ENCODE measurements around the gene DISP2.

DISP2 gene

DNA sequence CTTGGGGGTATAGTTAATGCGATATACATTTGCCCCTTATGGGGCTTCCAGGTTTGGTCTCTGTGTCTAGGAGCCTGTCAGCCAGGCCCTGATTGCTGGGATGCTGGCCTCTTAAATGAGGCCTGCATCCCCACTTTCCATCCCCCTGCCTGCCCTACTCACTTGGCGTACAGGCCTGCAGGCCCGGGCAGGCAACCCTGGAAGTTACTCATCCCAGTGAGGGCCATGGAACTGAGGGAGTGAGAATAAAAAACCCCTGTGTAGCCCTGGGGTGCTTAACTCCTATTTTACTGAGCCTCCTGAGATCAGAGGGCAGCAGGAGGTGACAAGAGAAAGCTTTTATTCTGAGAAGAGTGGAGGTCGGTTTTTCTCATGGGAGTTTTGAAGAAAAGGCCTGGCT is 2.0 kb downstream of the DISP2 start:
- no peak for DNase-seq
- ATAC-seq, result no peak
- H3K4me3 Mint-ChIP-seq, result no peak overlapping the region
- no peak overlapping the region for H3K27ac Mint-ChIP-seq
- no peaks in the 10 kb centered on the region for H3K27me3 Mint-ChIP-seq
- H3K4me1 Mint-ChIP-seq, result peaks cover 7% of the 10 kb centered on the region
- no peaks in the 10 kb centered on the region for H3K9me3 Mint-ChIP-seq
- H3K36me3 Mint-ChIP-seq (ENCODE audit: low read depth), result no peaks in the 10 kb centered on the region

DNA sequence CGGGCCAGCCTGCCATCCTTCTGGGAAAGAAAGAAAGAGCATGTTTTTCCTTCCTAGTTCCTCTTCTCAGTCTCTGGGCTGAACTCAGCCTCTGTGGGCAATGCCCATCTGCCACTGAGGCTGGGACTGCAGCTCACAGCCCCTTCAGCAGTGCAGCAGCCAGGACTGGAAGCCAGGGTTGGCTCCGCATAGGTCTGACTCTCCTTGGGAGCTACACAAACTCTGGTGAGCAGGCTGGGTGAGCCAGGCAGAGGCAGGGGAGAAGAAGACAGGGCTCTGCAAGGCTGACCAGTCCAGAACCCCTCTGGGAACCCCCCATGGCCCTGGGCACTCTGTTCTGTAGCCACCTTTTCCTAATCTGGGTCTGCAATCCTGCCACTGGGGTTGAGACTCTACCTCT is 3.6 kb downstream of the DISP2 start:
- H3K27me3 Mint-ChIP-seq, result no peaks in the 10 kb centered on the region
- no peak for ATAC-seq
- no peak for DNase-seq
- H3K9me3 Mint-ChIP-seq, result no peaks in the 10 kb centered on the region
- H3K4me3 Mint-ChIP-seq, result no peak overlapping the region
- no peaks in the 10 kb centered on the region for H3K36me3 Mint-ChIP-seq (ENCODE audit: low read depth)
- peaks cover 18% of the 10 kb centered on the region for H3K4me1 Mint-ChIP-seq
- no peak overlapping the region for H3K27ac Mint-ChIP-seq

DNA sequence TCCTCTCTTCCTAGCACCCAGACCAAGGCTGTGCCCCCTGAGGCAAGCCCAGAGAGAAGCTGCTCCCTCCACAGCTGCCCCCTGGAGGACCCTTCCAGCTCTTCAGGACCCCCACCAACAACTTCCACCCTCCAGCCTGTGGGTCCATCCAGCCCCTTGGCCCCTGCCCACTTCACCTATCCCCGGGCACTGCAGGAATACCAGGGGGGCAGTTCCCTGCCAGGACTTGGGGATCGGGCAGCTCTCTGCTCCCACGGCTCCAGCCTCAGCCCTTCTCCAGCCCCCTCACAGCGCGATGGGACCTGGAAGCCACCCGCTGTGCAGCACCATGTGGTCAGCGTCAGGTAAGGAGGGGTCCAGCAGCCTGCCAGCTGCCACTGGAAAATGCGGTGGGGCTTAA is 5.6 kb downstream of the DISP2 start:
- Mint-ChIP-seq H3K9me3 (no peaks in the 10 kb centered on the region), H3K4me3 (no peak overlapping the region), H3K27ac (no peak overlapping the region), H3K36me3 (ENCODE audit: low read depth) (no peaks in the 10 kb centered on the region), H3K27me3 (no peaks in the 10 kb centered on the region), H3K4me1 (peaks cover 29% of the 10 kb centered on the region)
- DNase-seq (no peak), ATAC-seq (no peak)

- no peaks in the 10 kb centered on the region for H3K27me3 Mint-ChIP-seq
- no peak overlapping the region for H3K4me3 Mint-ChIP-seq
These were observed 6.2 kb downstream of the DISP2 start for GRCh38 chr15:40364251-40364650.

GRCh38 chr15:40365016-40365415 is 7.0 kb downstream of the DISP2 start:
- DNase-seq, result no peak
- Mint-ChIP-seq H3K4me3 (no peak overlapping the region), H3K27ac (no peak overlapping the region), H3K9me3 (no peaks in the 10 kb centered on the region), H3K27me3 (no peaks in the 10 kb centered on the region), H3K4me1 (peaks cover 23% of the 10 kb centered on the region), H3K36me3 (ENCODE audit: low read depth) (no peaks in the 10 kb centered on the region)
- ATAC-seq, result no peak

More at GRCh38 chr15:40364251-40364650, 6.2 kb downstream of the DISP2 start:
- H3K36me3 Mint-ChIP-seq (ENCODE audit: low read depth), result no peaks in the 10 kb centered on the region
- H3K9me3 Mint-ChIP-seq, result no peaks in the 10 kb centered on the region
- no peak for DNase-seq
- peaks cover 23% of the 10 kb centered on the region for H3K4me1 Mint-ChIP-seq
- ATAC-seq, result no peak
- no peak overlapping the region for H3K27ac Mint-ChIP-seq

GRCh38 chr15:40365624-40366456 is 7.8 kb downstream of the DISP2 start:
- Mint-ChIP-seq H3K9me3 (no peaks in the 10 kb centered on the region), H3K4me3 (no peak overlapping the region), H3K27ac (no peak overlapping the region), H3K4me1 (peaks cover 23% of the 10 kb centered on the region), H3K36me3 (ENCODE audit: low read depth) (no peaks in the 10 kb centered on the region), H3K27me3 (no peaks in the 10 kb centered on the region)
- DNase-seq (no peak), ATAC-seq (no peak)

- H3K27me3 Mint-ChIP-seq, result no peaks in the 10 kb centered on the region
- H3K9me3 Mint-ChIP-seq, result no peaks in the 10 kb centered on the region
- H3K27ac Mint-ChIP-seq, result no peak overlapping the region
- no peaks in the 10 kb centered on the region for H3K36me3 Mint-ChIP-seq (ENCODE audit: low read depth)
- H3K4me1 Mint-ChIP-seq, result peaks cover 23% of the 10 kb centered on the region
- H3K4me3 Mint-ChIP-seq, result peak overlapping the region; percentile 81
- DNase-seq, result no peak
- ATAC-seq, result no peak
These were observed 8.7 kb downstream of the DISP2 start for GRCh38 chr15:40366457-40367370.

DNA sequence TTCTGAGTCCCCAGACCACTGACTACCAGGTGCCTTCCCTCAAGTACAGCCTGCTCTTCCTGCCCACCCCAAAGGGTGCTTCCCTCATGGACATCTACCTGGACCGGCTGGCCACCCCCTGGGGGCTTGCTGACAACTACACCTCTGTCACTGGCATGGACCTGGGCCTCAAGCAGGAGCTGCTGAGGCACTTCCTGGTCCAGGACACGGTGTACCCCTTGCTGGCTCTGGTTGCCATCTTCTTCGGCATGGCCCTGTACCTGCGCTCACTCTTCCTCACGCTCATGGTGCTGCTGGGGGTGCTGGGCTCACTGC is 9.3 kb downstream of the DISP2 start:
- Mint-ChIP-seq H3K36me3 (ENCODE audit: low read depth) (no peaks in the 10 kb centered on the region), H3K27ac (peak overlapping the region; percentile 70), H3K4me3 (peak overlapping the region; percentile 81), H3K27me3 (no peaks in the 10 kb centered on the region), H3K9me3 (no peaks in the 10 kb centered on the region), H3K4me1 (peaks cover 23% of the 10 kb centered on the region)
- ATAC-seq (no peak), DNase-seq (no peak)

- H3K27me3 Mint-ChIP-seq, result no peaks in the 10 kb centered on the region
These were observed 9.9 kb downstream of the DISP2 start for GRCh38 chr15:40367686-40368611.

DNA sequence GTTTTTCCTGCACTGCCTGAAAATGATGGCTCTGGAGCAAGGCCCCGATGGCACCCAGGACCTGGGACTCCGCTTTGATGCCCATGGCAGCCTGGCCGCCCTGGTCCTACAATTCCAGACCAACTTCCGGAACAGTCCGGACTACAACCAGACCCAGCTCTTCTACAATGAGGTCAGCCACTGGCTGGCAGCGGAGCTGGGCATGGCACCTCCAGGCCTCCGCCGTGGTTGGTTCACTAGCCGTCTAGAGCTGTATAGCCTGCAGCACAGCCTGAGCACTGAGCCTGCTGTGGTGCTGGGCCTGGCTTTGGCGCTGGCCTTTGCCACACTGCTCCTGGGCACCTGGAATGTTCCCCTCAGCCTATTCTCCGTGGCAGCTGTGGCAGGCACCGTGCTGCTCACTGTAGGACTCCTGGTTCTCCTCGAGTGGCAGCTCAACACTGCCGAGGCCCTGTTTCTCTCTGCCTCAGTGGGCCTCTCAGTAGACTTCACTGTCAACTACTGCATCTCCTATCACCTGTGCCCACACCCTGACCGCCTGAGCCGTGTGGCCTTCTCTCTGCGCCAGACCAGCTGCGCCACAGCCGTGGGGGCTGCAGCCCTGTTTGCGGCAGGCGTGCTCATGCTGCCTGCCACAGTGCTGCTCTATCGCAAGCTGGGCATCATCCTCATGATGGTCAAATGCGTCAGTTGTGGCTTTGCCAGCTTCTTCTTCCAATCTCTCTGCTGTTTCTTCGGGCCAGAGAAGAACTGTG is 10.9 kb downstream of the DISP2 start:
- Mint-ChIP-seq H3K9me3 (no peaks in the 10 kb centered on the region), H3K4me1 (peaks cover 23% of the 10 kb centered on the region), H3K27ac (no peak overlapping the region), H3K36me3 (ENCODE audit: low read depth) (no peaks in the 10 kb centered on the region), H3K4me3 (peak overlapping the region; percentile 7), H3K27me3 (no peaks in the 10 kb centered on the region)
- no peak for ATAC-seq
- DNase-seq, result no peak

More at GRCh38 chr15:40367686-40368611, 9.9 kb downstream of the DISP2 start:
- H3K9me3 Mint-ChIP-seq, result no peaks in the 10 kb centered on the region
- peak overlapping the region; percentile 81 for H3K4me3 Mint-ChIP-seq
- peak overlapping the region; percentile 70 for H3K27ac Mint-ChIP-seq
- ATAC-seq (peak; percentile 89), DNase-seq (peak; percentile 85)
- H3K36me3 Mint-ChIP-seq (ENCODE audit: low read depth), result no peaks in the 10 kb centered on the region
- H3K4me1 Mint-ChIP-seq, result peaks cover 23% of the 10 kb centered on the region

DNA sequence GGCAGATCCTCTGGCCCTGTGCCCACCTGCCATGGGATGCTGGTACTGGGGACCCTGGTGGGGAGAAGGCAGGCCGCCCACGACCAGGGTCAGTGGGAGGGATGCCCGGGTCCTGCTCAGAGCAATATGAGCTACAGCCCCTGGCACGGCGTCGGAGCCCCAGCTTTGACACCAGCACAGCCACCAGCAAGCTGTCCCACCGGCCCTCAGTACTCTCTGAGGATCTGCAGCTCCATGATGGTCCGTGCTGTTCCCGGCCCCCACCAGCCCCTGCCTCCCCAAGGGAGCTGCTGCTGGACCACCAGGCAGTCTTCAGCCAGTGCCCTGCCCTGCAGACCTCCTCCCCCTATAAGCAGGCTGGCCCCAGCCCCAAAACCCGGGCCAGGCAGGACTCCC is 11.5 kb downstream of the DISP2 start:
- ATAC-seq (no peak), DNase-seq (no peak)
- no peaks in the 10 kb centered on the region for H3K27me3 Mint-ChIP-seq
- peaks cover 23% of the 10 kb centered on the region for H3K4me1 Mint-ChIP-seq
- H3K36me3 Mint-ChIP-seq (ENCODE audit: low read depth), result no peaks in the 10 kb centered on the region
- H3K9me3 Mint-ChIP-seq, result no peaks in the 10 kb centered on the region
- no peak overlapping the region for H3K27ac Mint-ChIP-seq
- no peak overlapping the region for H3K4me3 Mint-ChIP-seq

- peaks cover 23% of the 10 kb centered on the region for H3K4me1 Mint-ChIP-seq
- no peaks in the 10 kb centered on the region for H3K9me3 Mint-ChIP-seq
- no peak overlapping the region for H3K27ac Mint-ChIP-seq
- no peak for ATAC-seq
- H3K27me3 Mint-ChIP-seq, result no peaks in the 10 kb centered on the region
- no peak for DNase-seq
- H3K36me3 Mint-ChIP-seq (ENCODE audit: low read depth), result no peaks in the 10 kb centered on the region
- no peak overlapping the region for H3K4me3 Mint-ChIP-seq
These were observed 12.0 kb downstream of the DISP2 start for GRCh38 chr15:40369971-40370370.

GRCh38 chr15:40372981-40373380 is 15.0 kb downstream of the DISP2 start:
- H3K9me3 Mint-ChIP-seq, result no peaks in the 10 kb centered on the region
- H3K4me1 Mint-ChIP-seq, result peaks cover 4% of the 10 kb centered on the region
- no peaks in the 10 kb centered on the region for H3K27me3 Mint-ChIP-seq
- H3K27ac Mint-ChIP-seq, result no peak overlapping the region
- no peaks in the 10 kb centered on the region for H3K36me3 Mint-ChIP-seq (ENCODE audit: low read depth)
- DNase-seq (no peak), ATAC-seq (no peak)
- H3K4me3 Mint-ChIP-seq, result no peak overlapping the region

- H3K36me3 Mint-ChIP-seq (ENCODE audit: low read depth), result no peaks in the 10 kb centered on the region
- ATAC-seq (no peak), DNase-seq (no peak)
- H3K27me3 Mint-ChIP-seq, result no peaks in the 10 kb centered on the region
- peaks cover 6% of the 10 kb centered on the region for H3K4me1 Mint-ChIP-seq
- H3K4me3 Mint-ChIP-seq, result no peak overlapping the region
- H3K27ac Mint-ChIP-seq, result no peak overlapping the region
- no peaks in the 10 kb centered on the region for H3K9me3 Mint-ChIP-seq
These were observed 19.6 kb downstream of the DISP2 start for GRCh38 chr15:40377606-40378005.
